GM20431 (cell line): ENCODE results near the gene SYDE2.
"Not testable (repeated sequence)": the region's sequence is repeated elsewhere in the genome, so short reads cannot be mapped to it uniquely, and the experiment has no call there.

Experiments
- in situ Hi-C: fragments of 300-500 bp; cut with MseI, MboI; formaldehyde crosslinking; loops from one replicate; pipeline ENCODE4 v1.15.0; 2020; ENCODE audit warnings: low sequenced_read_pairs; ENCODE audit not compliant: unreplicated experiment

SYDE2 gene

GRCh38 chr1:85172684-85173337 lies 28.0 kb downstream of the SYDE2 start:
- in situ Hi-C loops: no loop called here

DNA sequence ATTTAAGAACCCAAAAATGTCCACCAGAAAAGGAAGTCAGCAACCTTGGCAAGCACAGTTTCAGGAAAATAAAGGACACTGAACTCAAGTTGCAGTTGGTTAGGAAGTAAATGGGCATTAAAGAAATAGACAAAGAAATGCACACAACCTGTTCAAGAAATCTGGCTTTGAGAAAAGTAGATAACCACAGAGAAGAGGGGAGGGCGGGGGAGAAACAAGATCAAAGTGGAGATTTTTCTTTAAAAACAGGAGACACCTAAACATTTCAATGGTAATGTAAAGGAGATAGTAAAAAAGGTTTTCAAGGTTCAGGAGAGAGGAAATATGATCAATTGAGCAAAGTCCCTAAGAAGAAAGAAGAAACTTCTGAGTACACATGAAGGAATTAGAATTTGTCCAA lies 29.1 kb downstream of the SYDE2 start:
- in situ Hi-C loops: no loop called here

- in situ Hi-C loops: no loop called here
These were observed 31.9 kb downstream of the SYDE2 start for GRCh38 chr1:85168884-85169283.

GRCh38 chr1:85166351-85166750 lies 34.5 kb downstream of the SYDE2 start:
- in situ Hi-C loops: no loop called here

DNA sequence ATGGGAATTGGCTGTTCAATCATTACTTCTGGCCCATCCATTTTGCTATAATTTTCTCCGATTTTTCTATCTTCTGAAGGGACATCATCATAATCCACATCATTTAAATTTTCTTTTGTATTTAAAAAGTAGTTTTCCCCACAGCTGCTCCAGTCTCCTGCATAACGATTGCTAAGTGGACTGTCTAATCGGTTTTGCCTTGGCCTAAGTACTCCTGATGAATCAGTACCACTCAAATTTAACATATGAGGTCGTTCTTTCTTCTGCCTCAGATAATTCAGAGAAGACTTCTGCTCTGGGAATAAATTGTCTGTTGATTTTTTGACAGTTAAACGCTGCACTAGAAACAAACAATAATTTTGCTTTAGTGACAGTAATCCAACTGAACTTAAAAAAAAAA lies 41.9 kb downstream of the SYDE2 start:
- in situ Hi-C loops: no loop called here

DNA sequence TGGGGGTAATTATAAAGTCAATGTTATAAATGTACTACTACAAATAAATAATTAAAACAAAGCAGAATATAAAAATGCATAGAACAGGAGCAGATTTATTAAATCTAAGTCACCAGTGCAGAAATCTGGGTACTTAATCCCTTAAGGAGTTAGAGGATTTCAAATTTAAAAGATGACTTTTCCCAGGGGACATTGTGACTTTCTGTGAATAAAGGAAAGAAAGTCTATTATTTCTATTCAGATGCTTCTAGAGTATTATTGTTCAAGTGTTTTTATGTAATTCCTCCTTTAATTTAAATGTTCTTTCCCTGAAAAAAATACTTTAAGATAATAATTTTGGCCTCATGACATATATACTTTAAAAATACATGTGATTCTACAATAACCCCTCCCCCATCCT lies 43.4 kb downstream of the SYDE2 start:
- in situ Hi-C loops: no loop called here

DNA sequence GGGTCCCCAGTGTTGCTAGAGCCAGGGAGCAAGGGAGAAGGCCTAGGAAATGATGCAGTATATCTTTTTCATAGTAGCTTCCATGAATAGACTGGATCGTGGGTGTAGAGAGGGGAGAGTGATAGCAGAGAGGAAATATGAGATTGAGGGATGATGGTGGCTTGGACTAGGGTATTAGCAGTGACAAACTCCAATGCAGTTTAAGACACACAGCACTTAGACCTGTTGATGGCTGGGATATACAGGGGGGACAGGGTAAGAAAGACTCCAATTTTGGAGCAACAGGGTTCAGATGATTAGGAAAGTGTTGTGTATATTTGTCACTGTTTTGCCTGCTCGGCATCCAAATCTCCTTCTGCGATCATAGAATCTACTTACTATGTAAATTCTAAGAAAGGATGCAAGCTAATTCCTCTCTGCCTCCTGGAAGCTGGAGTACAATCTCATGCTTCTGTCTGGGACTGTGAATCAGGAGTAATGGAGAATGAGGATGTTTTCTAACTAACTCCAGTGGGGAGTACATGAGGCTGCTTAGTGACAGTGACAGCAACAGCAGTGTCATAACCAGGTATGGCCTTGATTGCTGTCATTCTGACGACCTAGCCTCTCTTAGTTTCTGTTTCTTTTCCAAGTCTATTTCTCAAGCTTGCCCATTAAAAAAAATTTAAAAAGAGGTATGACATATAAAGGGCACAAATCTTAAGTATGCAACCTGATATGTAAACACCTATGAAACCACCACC lies 47.5 kb downstream of the SYDE2 start:
- in situ Hi-C loops: no loop called here

- in situ Hi-C loops: no loop called here
These were observed 49.4 kb downstream of the SYDE2 start for GRCh38 chr1:85151446-85151845.

DNA sequence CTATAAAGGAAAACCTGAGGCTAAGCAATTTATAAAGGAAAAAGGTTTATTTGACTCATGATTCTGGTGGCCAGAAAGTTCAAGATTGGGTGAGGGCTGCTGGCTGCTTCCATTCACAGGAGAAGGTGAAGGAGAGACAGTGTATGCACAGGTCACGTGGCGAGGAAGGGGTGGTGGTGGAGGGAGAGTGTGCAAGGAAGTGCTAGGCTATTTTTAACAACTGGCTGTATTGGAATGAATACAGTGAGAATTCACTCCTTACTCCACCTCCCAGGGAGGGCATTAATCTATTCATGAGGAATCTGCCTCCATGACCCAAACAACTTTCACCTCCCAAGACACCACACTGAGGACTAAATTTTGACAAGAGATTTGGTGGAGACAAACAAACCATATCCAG lies 51.0 kb downstream of the SYDE2 start:
- in situ Hi-C loops: no loop called here

GRCh38 chr1:85148524-85149250 lies 52.1 kb downstream of the SYDE2 start:
- in situ Hi-C loops: no loop called here

DNA sequence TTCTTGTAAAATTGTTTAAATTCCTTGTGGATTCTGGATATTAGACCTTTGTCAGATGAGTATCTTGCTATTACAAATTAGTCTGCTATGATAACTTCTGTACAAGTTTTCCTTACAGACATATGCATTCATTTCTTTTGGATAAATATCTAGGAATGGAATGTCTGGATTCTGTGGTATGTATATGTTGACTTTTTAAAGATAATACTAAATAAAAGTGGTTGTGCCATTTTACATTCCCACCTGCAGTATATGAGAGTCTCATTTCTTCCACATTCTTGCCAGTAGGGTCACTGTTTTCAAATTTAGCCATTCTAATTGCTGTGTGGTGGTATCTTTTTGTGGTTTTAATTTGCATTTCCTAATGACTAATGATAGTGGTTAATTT lies 53.9 kb downstream of the SYDE2 start:
- in situ Hi-C loops: no loop called here

GRCh38 chr1:85146298-85146971 lies 54.4 kb downstream of the SYDE2 start:
- in situ Hi-C loops: not testable (repeated sequence)

DNA sequence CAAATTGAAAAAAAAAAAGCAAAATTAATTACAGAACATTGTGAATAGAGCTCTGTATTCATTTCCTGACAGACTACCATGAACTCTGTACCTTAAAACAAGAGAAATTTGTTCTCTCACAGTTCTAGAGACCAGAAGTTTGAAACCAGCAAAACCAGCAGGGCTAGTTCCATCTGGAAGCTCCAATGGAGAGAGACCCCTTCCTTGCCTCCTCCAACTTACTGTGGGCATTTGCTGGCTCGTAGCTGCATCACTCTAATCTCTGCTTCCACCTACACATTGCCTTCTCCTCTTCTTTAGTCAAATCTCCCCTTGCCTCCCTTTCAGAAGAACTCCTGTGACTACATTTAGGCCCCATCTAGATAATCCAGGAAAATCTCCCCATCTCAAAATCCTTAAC lies 56.5 kb downstream of the SYDE2 start:
- in situ Hi-C loops: no loop called here

DNA sequence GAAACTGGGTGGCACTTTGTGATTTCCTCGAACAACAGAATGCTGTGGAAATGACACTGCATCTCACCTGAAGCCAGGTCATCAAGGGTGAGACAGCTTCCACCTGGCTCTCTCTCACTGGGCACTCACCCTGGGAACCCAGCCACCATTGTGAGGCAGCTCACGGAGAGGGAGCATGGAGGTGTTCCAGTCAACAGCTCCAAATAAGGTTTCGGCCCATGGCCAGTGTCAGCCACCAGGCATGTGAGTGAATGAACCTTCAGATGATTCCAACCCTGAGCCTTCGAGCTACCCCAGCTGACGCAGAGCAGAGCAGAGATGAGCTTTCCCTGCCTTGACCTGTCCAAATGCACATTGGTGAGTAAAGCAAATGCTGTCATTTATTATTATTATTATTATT lies 58.1 kb downstream of the SYDE2 start:
- in situ Hi-C loops: no loop called here

GRCh38 chr1:85138439-85138838 lies 62.4 kb downstream of the SYDE2 start:
- in situ Hi-C loops: not testable (repeated sequence)

- in situ Hi-C loops: no loop called here
These were observed 63.2 kb downstream of the SYDE2 start for GRCh38 chr1:85137660-85138059.

DNA sequence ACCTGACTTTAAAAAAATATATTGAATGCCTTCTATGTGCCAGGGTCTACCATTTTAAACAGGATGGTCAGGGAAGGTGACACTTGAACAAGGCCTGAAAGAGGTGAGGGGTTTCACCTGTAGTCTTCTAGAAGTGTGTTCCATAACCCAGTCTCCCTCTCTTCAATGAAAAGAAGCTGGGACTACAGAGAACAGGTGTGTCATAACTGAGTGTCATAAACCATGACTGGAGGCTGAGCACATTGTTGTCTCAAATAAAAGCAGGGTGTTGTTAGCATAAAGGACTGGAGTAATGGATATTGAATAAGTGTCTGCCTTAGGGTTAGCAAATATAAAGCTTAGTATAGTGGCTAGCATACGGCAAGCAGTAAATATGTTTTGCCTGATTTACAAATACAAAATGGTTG lies 65.4 kb downstream of the SYDE2 start:
- in situ Hi-C loops: no loop called here

GRCh38 chr1:85134583-85135391 lies 66.0 kb downstream of the SYDE2 start:
- in situ Hi-C loops: no loop called here

- in situ Hi-C loops: no loop called here
These were observed 67.2 kb downstream of the SYDE2 start for GRCh38 chr1:85133565-85134159.
